H1 (cell line): Measurements from ENCODE around the gene PSMD6. TPM values are rescaled to one million over a fixed set of nuclear protein-coding genes. Genes with fewer than 3 reads are reported as not detected.

Experiments
- EGR1 ChIP-seq: IDR thresholded peaks from 2 replicates; pipeline ENCODE4 v1.6.1; 2011; ENCODE audit warnings: low read depth, low read length, borderline replicate concordance
- FOSL1 ChIP-seq: IDR thresholded peaks from 2 replicates; pipeline ENCODE4 v1.6.1; 2011; ENCODE audit warnings: mild to moderate bottlenecking, low read depth, low read length, moderate library complexity; ENCODE audit not compliant: insufficient read depth
- JUN ChIP-seq: IDR thresholded peaks from 2 replicates; pipeline ENCODE4 v1.6.1; 2011; ENCODE audit warnings: low read depth, mild to moderate bottlenecking, improper control_type of control experiment, low read length
- JUND ChIP-seq: IDR thresholded peaks from 2 replicates; pipeline ENCODE4 v1.6.1; 2011; ENCODE audit warnings: mild to moderate bottlenecking, improper control_type of control experiment, low read length
- POLR2A ChIP-seq, 2 experiments: IDR thresholded peaks; 1 replicate in 1 of 2; 2 replicates in 1 of 2; pipeline ENCODE4 v1.6.1; 2011; ENCODE audit warnings: low read depth in 2 of 2, low read length in 2 of 2, mild to moderate bottlenecking in 2 of 2; ENCODE audit errors: control extremely low read depth in 1 of 2
- RAD21 ChIP-seq, 2 experiments: IDR thresholded peaks in 1 of 2; conservative IDR thresholded peaks in 1 of 2; 2 replicates each; pipeline ENCODE4 v1.6.1; 2011; ENCODE audit warnings: low read depth in 2 of 2, low read length in 2 of 2, improper control_type of control experiment in 1 of 2, inconsistent platforms in 1 of 2, mild to moderate bottlenecking in 1 of 2, moderate library complexity in 1 of 2
- RBBP5 ChIP-seq: IDR thresholded peaks from 2 replicates; pipeline ENCODE4 v1.7.1; 2012; ENCODE audit warnings: low read depth, mild to moderate bottlenecking, inconsistent platforms, low read length, moderate library complexity, borderline replicate concordance
- SP1 ChIP-seq: IDR thresholded peaks from 2 replicates; pipeline ENCODE4 v1.6.1; 2011; ENCODE audit warnings: low read depth, low read length
- polyA plus RNA-seq, 7 experiments: library from polyadenylated mRNA; depleted of rRNA in 3 of 7; stranded (reverse) in 5 of 7; unstranded in 2 of 7; fragments of >200 nt in 5 of 7; fragments of 200-250 nt in 2 of 7; gene quantifications; 1 replicate in 5 of 7; 2 replicates in 1 of 7; 4 replicates in 1 of 7; pipeline versions ENCODE4 v1.2.1 to v1.2.3, GENCODE V29; 2011 to 2013; ENCODE audit warnings: missing spikeins in 2 of 7, mixed read lengths in 2 of 7
- total RNA-seq: library from RNA; stranded (reverse); fragmentation: NEBNext Ultra II Directional; extraction: Animal tissue kit (Norgen Biotek cat#: 25700); gene quantifications from 2 replicates; pipeline ENCODE4 v1.2.1, GENCODE V29; 2021
- TF ChIP-seq, protein P1 (sequence below): fragments of 300-600 bp; sonication (generic); IDR thresholded peaks from 2 replicates; pipeline ENCODE4 v1.7.1; 2012; ENCODE audit warnings: low read length, moderate library complexity, mild to moderate bottlenecking, inconsistent platforms; ENCODE audit not compliant: insufficient replicate concordance

PSMD6 gene
- total and polyA plus RNA-seq, 2 of the 8 experiments (the other 6 are each of a cell fraction or from before 2014, with no cell fraction given) = 43.7 to 104 TPM

DNA sequence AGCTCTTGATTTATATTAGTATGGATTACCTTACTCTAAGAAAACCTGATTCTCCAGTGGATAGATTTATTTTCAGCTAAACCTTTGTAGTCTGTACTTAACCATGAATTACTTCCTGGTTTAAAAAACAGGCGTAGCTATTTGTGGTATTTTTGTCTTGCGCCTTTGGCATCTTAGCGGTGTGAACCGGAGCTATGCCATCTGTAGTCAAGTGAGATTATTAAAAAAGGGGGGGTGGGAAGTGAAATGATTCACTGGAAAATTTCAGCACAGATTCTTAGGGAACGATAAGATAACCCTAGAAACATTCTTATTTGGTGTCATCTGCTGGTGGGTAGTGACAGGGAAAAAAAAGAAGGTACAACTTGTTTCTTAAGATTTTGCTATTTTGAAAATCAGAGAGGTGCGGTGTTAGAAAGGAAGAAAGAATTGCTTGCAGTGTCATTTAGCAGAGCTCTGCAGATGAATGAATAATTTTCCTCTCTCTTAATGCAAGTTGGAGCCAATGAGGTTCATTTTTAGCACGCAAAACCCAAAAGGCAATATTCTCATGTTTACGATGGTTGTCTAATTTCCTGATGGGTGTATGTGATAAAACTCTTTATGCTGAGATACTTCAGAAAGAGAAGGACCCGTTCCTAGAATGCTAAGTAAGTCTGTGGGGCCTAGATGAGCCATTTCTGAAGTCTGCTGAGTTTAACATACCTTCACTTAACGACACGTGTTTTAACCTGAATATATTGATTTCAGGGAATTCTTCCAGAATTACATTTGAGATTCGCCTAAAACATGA is 44.0 kb downstream of the PSMD6 start (continued):
- TF ChIP-seq, protein P1, sequence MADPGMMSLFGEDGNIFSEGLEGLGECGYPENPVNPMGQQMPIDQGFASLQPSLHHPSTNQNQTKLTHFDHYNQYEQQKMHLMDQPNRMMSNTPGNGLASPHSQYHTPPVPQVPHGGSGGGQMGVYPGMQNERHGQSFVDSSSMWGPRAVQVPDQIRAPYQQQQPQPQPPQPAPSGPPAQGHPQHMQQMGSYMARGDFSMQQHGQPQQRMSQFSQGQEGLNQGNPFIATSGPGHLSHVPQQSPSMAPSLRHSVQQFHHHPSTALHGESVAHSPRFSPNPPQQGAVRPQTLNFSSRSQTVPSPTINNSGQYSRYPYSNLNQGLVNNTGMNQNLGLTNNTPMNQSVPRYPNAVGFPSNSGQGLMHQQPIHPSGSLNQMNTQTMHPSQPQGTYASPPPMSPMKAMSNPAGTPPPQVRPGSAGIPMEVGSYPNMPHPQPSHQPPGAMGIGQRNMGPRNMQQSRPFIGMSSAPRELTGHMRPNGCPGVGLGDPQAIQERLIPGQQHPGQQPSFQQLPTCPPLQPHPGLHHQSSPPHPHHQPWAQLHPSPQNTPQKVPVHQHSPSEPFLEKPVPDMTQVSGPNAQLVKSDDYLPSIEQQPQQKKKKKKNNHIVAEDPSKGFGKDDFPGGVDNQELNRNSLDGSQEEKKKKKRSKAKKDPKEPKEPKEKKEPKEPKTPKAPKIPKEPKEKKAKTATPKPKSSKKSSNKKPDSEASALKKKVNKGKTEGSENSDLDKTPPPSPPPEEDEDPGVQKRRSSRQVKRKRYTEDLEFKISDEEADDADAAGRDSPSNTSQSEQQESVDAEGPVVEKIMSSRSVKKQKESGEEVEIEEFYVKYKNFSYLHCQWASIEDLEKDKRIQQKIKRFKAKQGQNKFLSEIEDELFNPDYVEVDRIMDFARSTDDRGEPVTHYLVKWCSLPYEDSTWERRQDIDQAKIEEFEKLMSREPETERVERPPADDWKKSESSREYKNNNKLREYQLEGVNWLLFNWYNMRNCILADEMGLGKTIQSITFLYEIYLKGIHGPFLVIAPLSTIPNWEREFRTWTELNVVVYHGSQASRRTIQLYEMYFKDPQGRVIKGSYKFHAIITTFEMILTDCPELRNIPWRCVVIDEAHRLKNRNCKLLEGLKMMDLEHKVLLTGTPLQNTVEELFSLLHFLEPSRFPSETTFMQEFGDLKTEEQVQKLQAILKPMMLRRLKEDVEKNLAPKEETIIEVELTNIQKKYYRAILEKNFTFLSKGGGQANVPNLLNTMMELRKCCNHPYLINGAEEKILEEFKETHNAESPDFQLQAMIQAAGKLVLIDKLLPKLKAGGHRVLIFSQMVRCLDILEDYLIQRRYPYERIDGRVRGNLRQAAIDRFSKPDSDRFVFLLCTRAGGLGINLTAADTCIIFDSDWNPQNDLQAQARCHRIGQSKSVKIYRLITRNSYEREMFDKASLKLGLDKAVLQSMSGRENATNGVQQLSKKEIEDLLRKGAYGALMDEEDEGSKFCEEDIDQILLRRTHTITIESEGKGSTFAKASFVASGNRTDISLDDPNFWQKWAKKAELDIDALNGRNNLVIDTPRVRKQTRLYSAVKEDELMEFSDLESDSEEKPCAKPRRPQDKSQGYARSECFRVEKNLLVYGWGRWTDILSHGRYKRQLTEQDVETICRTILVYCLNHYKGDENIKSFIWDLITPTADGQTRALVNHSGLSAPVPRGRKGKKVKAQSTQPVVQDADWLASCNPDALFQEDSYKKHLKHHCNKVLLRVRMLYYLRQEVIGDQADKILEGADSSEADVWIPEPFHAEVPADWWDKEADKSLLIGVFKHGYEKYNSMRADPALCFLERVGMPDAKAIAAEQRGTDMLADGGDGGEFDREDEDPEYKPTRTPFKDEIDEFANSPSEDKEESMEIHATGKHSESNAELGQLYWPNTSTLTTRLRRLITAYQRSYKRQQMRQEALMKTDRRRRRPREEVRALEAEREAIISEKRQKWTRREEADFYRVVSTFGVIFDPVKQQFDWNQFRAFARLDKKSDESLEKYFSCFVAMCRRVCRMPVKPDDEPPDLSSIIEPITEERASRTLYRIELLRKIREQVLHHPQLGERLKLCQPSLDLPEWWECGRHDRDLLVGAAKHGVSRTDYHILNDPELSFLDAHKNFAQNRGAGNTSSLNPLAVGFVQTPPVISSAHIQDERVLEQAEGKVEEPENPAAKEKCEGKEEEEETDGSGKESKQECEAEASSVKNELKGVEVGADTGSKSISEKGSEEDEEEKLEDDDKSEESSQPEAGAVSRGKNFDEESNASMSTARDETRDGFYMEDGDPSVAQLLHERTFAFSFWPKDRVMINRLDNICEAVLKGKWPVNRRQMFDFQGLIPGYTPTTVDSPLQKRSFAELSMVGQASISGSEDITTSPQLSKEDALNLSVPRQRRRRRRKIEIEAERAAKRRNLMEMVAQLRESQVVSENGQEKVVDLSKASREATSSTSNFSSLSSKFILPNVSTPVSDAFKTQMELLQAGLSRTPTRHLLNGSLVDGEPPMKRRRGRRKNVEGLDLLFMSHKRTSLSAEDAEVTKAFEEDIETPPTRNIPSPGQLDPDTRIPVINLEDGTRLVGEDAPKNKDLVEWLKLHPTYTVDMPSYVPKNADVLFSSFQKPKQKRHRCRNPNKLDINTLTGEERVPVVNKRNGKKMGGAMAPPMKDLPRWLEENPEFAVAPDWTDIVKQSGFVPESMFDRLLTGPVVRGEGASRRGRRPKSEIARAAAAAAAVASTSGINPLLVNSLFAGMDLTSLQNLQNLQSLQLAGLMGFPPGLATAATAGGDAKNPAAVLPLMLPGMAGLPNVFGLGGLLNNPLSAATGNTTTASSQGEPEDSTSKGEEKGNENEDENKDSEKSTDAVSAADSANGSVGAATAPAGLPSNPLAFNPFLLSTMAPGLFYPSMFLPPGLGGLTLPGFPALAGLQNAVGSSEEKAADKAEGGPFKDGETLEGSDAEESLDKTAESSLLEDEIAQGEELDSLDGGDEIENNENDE = no peak
- TF ChIP-seq FOSL1 (no peak), RAD21 (IDR thresholded peaks at IDR 0.05 in 1 of 2, conservative IDR thresholded peaks at IDR 0.05 in 1 of 2; ENCODE audit: low read depth in 2 of 2, low read length in 2 of 2) (no peak), SP1 (no peak), JUN (no peak), JUND (no peak), RBBP5 (no peak), POLR2A (IDR thresholded peaks at IDR 0.05; ENCODE audit: control extremely low read depth in 1 of 2, low read depth in 2 of 2, low read length in 2 of 2) (no peak), EGR1 (no peak)
